ENCODE data around the gene CHMP2B. TPM values are rescaled to one million over a fixed set of nuclear protein-coding genes. Genes with fewer than 3 reads are reported as not detected.

The CHMP2B gene
- total RNA-seq, 1 donor from 2014 or later, result 34.9 TPM

- TF ChIP-seq CTCF (IDR thresholded peaks at IDR 0.05; ENCODE audit: unreplicated experiment), result no peak
- no peaks in the 10 kb centered on the region for H3K9me3 Mint-ChIP-seq (ENCODE audit: low read depth)
- no peaks in the 10 kb centered on the region for H3K36me3 Mint-ChIP-seq (ENCODE audit: insufficient read depth)
- H3K27me3 Mint-ChIP-seq, result no peaks in the 10 kb centered on the region
- no peak for DNase-seq (ENCODE audit: low spot score, unreplicated experiment)
- H3K4me3 Mint-ChIP-seq (ENCODE audit: low read depth), result no peak overlapping the region
- no peak overlapping the region for H3K27ac Mint-ChIP-seq
- H3K4me1 Mint-ChIP-seq (ENCODE audit: low read depth), result peaks cover 16% of the 10 kb centered on the region
Observed at GRCh38 chr3:87206635-87207034, 20.5 kb upstream of the CHMP2B start.

- TF ChIP-seq CTCF (IDR thresholded peaks at IDR 0.05; ENCODE audit: unreplicated experiment), result no peak
- Mint-ChIP-seq H3K4me3 (ENCODE audit: low read depth) (no peak overlapping the region), H3K27me3 (no peaks in the 10 kb centered on the region), H3K36me3 (ENCODE audit: insufficient read depth) (no peaks in the 10 kb centered on the region), H3K4me1 (ENCODE audit: low read depth) (peaks cover 16% of the 10 kb centered on the region), H3K27ac (no peak overlapping the region), H3K9me3 (ENCODE audit: low read depth) (no peaks in the 10 kb centered on the region)
- no peak for DNase-seq (ENCODE audit: low spot score, unreplicated experiment)
Observed at GRCh38 chr3:87207460-87207859, 19.6 kb upstream of the CHMP2B start.

GRCh38 chr3:87209111-87209510, 18.0 kb upstream of the CHMP2B start:
- Mint-ChIP-seq H3K4me1 (ENCODE audit: low read depth) (peaks cover 9% of the 10 kb centered on the region), H3K4me3 (ENCODE audit: low read depth) (no peak overlapping the region), H3K9me3 (ENCODE audit: low read depth) (no peaks in the 10 kb centered on the region), H3K36me3 (ENCODE audit: insufficient read depth) (no peaks in the 10 kb centered on the region), H3K27me3 (no peaks in the 10 kb centered on the region), H3K27ac (no peak overlapping the region)
- no peak for TF ChIP-seq CTCF (IDR thresholded peaks at IDR 0.05; ENCODE audit: unreplicated experiment)
- DNase-seq (ENCODE audit: low spot score, unreplicated experiment), result no peak

GRCh38 chr3:87218560-87218959, 8.5 kb upstream of the CHMP2B start:
- peaks cover 3% of the 10 kb centered on the region for H3K9me3 Mint-ChIP-seq (ENCODE audit: low read depth)
- no peak for TF ChIP-seq CTCF (IDR thresholded peaks at IDR 0.05; ENCODE audit: unreplicated experiment)
- H3K36me3 Mint-ChIP-seq (ENCODE audit: insufficient read depth), result no peaks in the 10 kb centered on the region
- no peaks in the 10 kb centered on the region for H3K4me1 Mint-ChIP-seq (ENCODE audit: low read depth)
- no peak overlapping the region for H3K27ac Mint-ChIP-seq
- H3K27me3 Mint-ChIP-seq, result peaks cover 3% of the 10 kb centered on the region
- no peak for DNase-seq (ENCODE audit: low spot score, unreplicated experiment)
- no peak overlapping the region for H3K4me3 Mint-ChIP-seq (ENCODE audit: low read depth)

GRCh38 chr3:87219611-87220010, 7.5 kb upstream of the CHMP2B start:
- no peak overlapping the region for H3K4me3 Mint-ChIP-seq (ENCODE audit: low read depth)
- no peaks in the 10 kb centered on the region for H3K4me1 Mint-ChIP-seq (ENCODE audit: low read depth)
- H3K9me3 Mint-ChIP-seq (ENCODE audit: low read depth), result peaks cover 3% of the 10 kb centered on the region
- H3K27me3 Mint-ChIP-seq, result peaks cover 3% of the 10 kb centered on the region
- no peaks in the 10 kb centered on the region for H3K36me3 Mint-ChIP-seq (ENCODE audit: insufficient read depth)
- TF ChIP-seq CTCF (IDR thresholded peaks at IDR 0.05; ENCODE audit: unreplicated experiment), result no peak
- no peak for DNase-seq (ENCODE audit: low spot score, unreplicated experiment)
- no peak overlapping the region for H3K27ac Mint-ChIP-seq
